Measurements from ENCODE around the gene NTHL1. TPM values are rescaled to one million over a fixed set of nuclear protein-coding genes. Genes with fewer than 3 reads are reported as not detected.

Gene NTHL1
- total and polyA plus RNA-seq, 2 donors (not counting 3 experiments of a cell fraction or from before 2014, with no cell fraction given): 39.8 to 65.8 TPM

DNA sequence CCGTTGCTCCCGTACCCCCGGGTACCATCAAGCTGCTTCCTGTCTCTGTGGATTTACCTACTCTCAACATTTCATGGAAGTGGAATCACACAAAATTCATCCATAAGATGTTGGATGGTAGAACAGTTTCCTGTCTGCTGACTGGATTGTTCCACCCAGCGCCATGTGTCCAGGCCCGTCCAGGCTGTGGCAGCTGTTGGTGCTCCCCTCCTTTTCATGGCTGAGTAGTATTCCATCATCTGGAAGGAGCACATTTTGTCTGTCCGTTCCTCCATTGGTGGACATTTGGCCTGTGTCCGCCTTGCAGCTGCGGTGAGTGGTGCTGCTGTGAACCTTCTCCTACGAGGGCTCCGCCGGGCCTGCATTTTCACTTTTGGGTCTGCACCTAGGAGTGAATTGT, 18.5 kb upstream of the NTHL1 start:
- Histone ChIP-seq H2AFZ (ENCODE audit: low read depth, low read length) (no peak overlapping the region), H3K9me1 (replicated peaks; ENCODE audit: control insufficient read depth, extremely low read depth, insufficient read depth, low read length) (no peaks in the 10 kb centered on the region), H3K27me3 (ENCODE audit: control insufficient read depth in 2 of 2, insufficient read depth in 2 of 2, low read length in 2 of 2) (no peaks in the 10 kb centered on the region), H3K9me3 (replicated peaks; ENCODE audit: control insufficient read depth, insufficient read depth, low read length) (no peaks in the 10 kb centered on the region), H3K27ac (ENCODE audit: insufficient read depth, low read depth, low read length) (no peak overlapping the region), H3K9ac (replicated peaks; ENCODE audit: extremely low read depth, insufficient read depth, low read length) (no peak overlapping the region), H3K4me1 (ENCODE audit: control insufficient read depth, extremely low read depth, insufficient read depth, low read length) (no peaks in the 10 kb centered on the region), H3K36me3 (ENCODE audit: control insufficient read depth in 2 of 2, extremely low read depth in 1 of 2, insufficient read depth in 2 of 2, low read length in 2 of 2) (peaks cover 0 to 45% of the 10 kb centered on the region in 2 experiments), H3K79me2 (ENCODE audit: control insufficient read depth, insufficient read depth, low read length) (no peaks in the 10 kb centered on the region), H3K4me3 (replicated peaks in 1 of 3; ENCODE audit: insufficient read depth in 1 of 3, low read depth in 1 of 3, low read length in 3 of 3) (no peak overlapping the region), H4K20me1 (replicated peaks; ENCODE audit: control insufficient read depth, extremely low read depth, insufficient read depth, low read length) (no peaks in the 10 kb centered on the region), H3K4me2 (ENCODE audit: insufficient read depth, low read length) (no peak overlapping the region)
- CTCF ChIA-PET: interaction anchor here (1.4 kb wide), 1 partner anchor 75 kb away, joined by 4 read pairs; no protein-coding TSS in a partner anchor
- TF ChIP-seq EZH2 (IDR thresholded peaks at IDR 0.05; ENCODE audit: borderline replicate concordance, low read depth, low read length, severe bottlenecking) (no peak), JUN (IDR thresholded peaks at IDR 0.05; ENCODE audit: borderline replicate concordance, insufficient read depth, insufficient read length, low read depth) (no peak), MYC (IDR thresholded peaks at IDR 0.05; ENCODE audit: low read depth, low read length) (no peak), GATA2 (IDR thresholded peaks at IDR 0.05; ENCODE audit: insufficient read depth, insufficient read length, low read depth, low read length) (no peak), POLR2AphosphoS5 (IDR thresholded peaks at IDR 0.05; ENCODE audit: insufficient read depth, low read depth, low read length) (no peak), POLR2A (IDR thresholded peaks at IDR 0.05; ENCODE audit: low read depth, low read length) (no peak), FOS (IDR thresholded peaks at IDR 0.05; ENCODE audit: borderline replicate concordance, insufficient read depth, low read length) (no peak)
- TF ChIP-seq, protein P1, sequence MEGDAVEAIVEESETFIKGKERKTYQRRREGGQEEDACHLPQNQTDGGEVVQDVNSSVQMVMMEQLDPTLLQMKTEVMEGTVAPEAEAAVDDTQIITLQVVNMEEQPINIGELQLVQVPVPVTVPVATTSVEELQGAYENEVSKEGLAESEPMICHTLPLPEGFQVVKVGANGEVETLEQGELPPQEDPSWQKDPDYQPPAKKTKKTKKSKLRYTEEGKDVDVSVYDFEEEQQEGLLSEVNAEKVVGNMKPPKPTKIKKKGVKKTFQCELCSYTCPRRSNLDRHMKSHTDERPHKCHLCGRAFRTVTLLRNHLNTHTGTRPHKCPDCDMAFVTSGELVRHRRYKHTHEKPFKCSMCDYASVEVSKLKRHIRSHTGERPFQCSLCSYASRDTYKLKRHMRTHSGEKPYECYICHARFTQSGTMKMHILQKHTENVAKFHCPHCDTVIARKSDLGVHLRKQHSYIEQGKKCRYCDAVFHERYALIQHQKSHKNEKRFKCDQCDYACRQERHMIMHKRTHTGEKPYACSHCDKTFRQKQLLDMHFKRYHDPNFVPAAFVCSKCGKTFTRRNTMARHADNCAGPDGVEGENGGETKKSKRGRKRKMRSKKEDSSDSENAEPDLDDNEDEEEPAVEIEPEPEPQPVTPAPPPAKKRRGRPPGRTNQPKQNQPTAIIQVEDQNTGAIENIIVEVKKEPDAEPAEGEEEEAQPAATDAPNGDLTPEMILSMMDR (IDR thresholded peaks at IDR 0.05; ENCODE audit: extremely low read depth in 1 of 2, insufficient read depth in 1 of 2, low read depth in 1 of 2, low read length in 2 of 2): no peak
- TF ChIP-seq, protein P2, sequence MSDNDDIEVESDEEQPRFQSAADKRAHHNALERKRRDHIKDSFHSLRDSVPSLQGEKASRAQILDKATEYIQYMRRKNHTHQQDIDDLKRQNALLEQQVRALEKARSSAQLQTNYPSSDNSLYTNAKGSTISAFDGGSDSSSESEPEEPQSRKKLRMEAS (IDR thresholded peaks at IDR 0.05; ENCODE audit: insufficient read depth, insufficient read length): no peak
- no peak for FAIRE-seq
- DNase-seq (ENCODE audit: low read depth, low spot score): no peak
- intact Hi-C loops (cut with micrococcal nuclease): no loop called here
- dilution Hi-C loops (cut with MboI; ENCODE audit: extremely low pct_ligation_motif_present, low sequenced_read_pairs): no loop called here
- no TSS peak for BruUV-seq (replicated peaks)
- POLR2A ChIA-PET: no interaction called here

All from endothelial cell of umbilical vein (primary cell).